Transverse colon (tissue), 4 donors: ENCODE measurements around the gene SPINK4. TPM values are rescaled to one million over a fixed set of nuclear protein-coding genes. Genes with fewer than 3 reads are reported as not detected.

Experiments used
- DNase-seq: peaks from one replicate; pipeline ENCODE4 v3.0.0-alpha.2; 2019
- H3K27ac ChIP-seq, 4 donors: fragments of 200-600 bp; sonication (generic); 2 replicates each; pipeline ENCODE4 v1.5.1; 2016 to 2018; ENCODE audit warnings: inconsistent platforms in 4 of 4
- H3K27me3 ChIP-seq: fragments of 200-600 bp; sonication (generic); 2 replicates; pipeline ENCODE4 v1.5.1; 2017; ENCODE audit warnings: inconsistent platforms
- H3K36me3 ChIP-seq, 4 donors: fragments of 200-600 bp; sonication (generic); 2 replicates each; pipeline ENCODE4 v1.5.1; 2017 to 2019; ENCODE audit warnings: inconsistent platforms in 4 of 4
- H3K4me1 ChIP-seq, 4 donors: fragments of 200-600 bp; sonication (generic); 2 replicates each; pipeline ENCODE4 v1.5.1; 2017 to 2020; ENCODE audit warnings: inconsistent platforms in 4 of 4
- H3K4me3 ChIP-seq, 4 donors: fragments of 200-600 bp; sonication (generic); 1 replicate in 1 of 4; 2 replicates in 3 of 4; pipeline versions ENCODE4 v1.5.1 to v1.6.1; 2017 to 2019; ENCODE audit warnings: inconsistent platforms in 4 of 4
- H3K9me3 ChIP-seq, 2 donors: fragments of 200-600 bp; sonication (generic); 2 replicates each; pipeline ENCODE4 v1.5.1; 2017 to 2019; ENCODE audit warnings: inconsistent platforms in 2 of 2
- EP300 ChIP-seq: sonication (generic); formaldehyde crosslinking; IDR thresholded peaks from one replicate; pipeline ENCODE4 v1.6.1; 2017; ENCODE audit warnings: antibody characterized with exemption, low read depth
- POLR2A ChIP-seq: fragments of 450-650 bp; IDR thresholded peaks from one replicate; pipeline ENCODE4 v1.6.1; 2016; ENCODE audit warnings: antibody characterized with exemption, mild to moderate bottlenecking, moderate library complexity
- POLR2AphosphoS5 ChIP-seq, 3 donors: sonication (generic); formaldehyde crosslinking; IDR thresholded peaks; one replicate each; pipeline ENCODE4 v1.6.1; 2016; ENCODE audit warnings: antibody characterized with exemption in 3 of 3
- WGBS, 2 donors: methylation state at CpG; one replicate each; pipeline ENCODE4 v1.1.5; 2018; ENCODE audit warnings: low coverage in 1 of 2; 5-methylcytosine and 5-hydroxymethylcytosine counted together
- in situ Hi-C, 4 donors: fragments of 200-750 bp; cut with MboI; loops; one replicate each; pipeline versions ENCODE4 v1.15.0 to v1.15.1; 2017; ENCODE audit warnings: low sequenced_read_pairs in 3 of 4, low pct_ligation_motif_present in 1 of 4, low pct_unique_long_range_greater_than_20kb in 1 of 4
- intact Hi-C: fragments of 100-400 bp; cut with DNase I; formaldehyde crosslinking; loops from one replicate; pipeline ENCODE4 v1.15.1; 2023; ENCODE audit warnings: low total_unique reads
- total RNA-seq, 4 donors: library from RNA; depleted of rRNA; stranded (reverse); fragments of >200 nt; gene quantifications; one replicate each; pipeline ENCODE4 v1.1.0, GENCODE V29; 2016
- TF ChIP-seq, protein P1 (sequence below), 5 experiments: fragments of 200-600 bp in 3 of 5; fragments of 450-650 bp in 2 of 5; sonication (generic) in 3 of 5; IDR thresholded peaks; 1 replicate in 2 of 5; 2 replicates in 3 of 5; pipeline ENCODE4 v1.5.1; 2016 to 2017; ENCODE audit warnings: antibody characterized with exemption in 5 of 5, inconsistent platforms in 3 of 5, mild to moderate bottlenecking in 2 of 5, moderate library complexity in 1 of 5

Gene SPINK4
- total RNA-seq, 4 donors from 2014 or later = 6.6 to 77.8 TPM; not detected in 2

DNA sequence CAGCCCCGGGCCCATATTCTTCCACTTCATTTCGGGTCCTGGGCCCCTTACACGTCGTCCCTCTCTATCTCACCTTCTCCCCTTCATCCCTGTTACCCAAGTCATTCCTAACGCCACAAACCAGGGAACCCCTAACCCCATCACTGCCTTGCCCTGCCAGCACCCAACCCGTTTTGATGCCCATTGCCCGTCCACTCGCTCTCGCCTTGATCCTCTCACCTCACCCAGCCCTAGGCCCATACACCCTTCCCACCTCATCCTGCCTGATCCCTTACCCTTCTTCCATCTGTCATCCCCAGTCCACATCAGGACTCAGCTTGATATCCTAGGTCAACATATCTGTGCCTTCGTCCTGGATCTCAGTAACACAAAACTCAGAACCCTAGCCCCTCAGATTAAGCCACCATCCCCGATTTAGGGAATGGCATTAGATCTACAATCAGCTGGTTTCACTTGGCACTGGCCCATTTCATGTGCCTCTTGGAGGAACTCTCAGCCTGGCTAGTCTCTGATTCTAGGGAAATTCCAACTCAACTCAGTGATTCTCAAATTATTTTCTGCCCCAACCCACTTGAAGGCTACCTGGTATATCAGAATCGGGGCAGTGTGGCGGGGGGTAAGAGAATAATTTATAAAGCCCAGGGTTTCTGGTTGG lies 25.4 kb downstream of the SPINK4 start:
- in situ Hi-C loops = no loop called here
- Histone ChIP-seq H3K27ac (peak overlapping the region; percentile 95 to 97 (median 97)), H3K4me1 (peaks cover 6 to 32% (median 19%) of the 10 kb centered on the region in 4 donors), H3K36me3 (peaks cover 0 to 39% (median 12%) of the 10 kb centered on the region in 4 donors), H3K4me3 (peak overlapping the region; percentile 42 to 97 (median 71)), H3K9me3 (no peaks in the 10 kb centered on the region), H3K27me3 (no peaks in the 10 kb centered on the region)
- WGBS, 2 donors = 20 to 21% methylated on average over 11 to 13 of the region's 13 CpGs
- intact Hi-C loops = no loop called here
- no peak for TF ChIP-seq POLR2AphosphoS5 (IDR thresholded peaks at IDR 0.05)
- no peak for TF ChIP-seq EP300
- TF ChIP-seq, protein P1, sequence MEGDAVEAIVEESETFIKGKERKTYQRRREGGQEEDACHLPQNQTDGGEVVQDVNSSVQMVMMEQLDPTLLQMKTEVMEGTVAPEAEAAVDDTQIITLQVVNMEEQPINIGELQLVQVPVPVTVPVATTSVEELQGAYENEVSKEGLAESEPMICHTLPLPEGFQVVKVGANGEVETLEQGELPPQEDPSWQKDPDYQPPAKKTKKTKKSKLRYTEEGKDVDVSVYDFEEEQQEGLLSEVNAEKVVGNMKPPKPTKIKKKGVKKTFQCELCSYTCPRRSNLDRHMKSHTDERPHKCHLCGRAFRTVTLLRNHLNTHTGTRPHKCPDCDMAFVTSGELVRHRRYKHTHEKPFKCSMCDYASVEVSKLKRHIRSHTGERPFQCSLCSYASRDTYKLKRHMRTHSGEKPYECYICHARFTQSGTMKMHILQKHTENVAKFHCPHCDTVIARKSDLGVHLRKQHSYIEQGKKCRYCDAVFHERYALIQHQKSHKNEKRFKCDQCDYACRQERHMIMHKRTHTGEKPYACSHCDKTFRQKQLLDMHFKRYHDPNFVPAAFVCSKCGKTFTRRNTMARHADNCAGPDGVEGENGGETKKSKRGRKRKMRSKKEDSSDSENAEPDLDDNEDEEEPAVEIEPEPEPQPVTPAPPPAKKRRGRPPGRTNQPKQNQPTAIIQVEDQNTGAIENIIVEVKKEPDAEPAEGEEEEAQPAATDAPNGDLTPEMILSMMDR (IDR thresholded peaks at IDR 0.05) = no peak
- TF ChIP-seq POLR2A = no peak
- DNase-seq = peak; percentile 20

GRCh38 chr9:33267151-33267767 lies 27.3 kb downstream of the SPINK4 start:
- TF ChIP-seq POLR2AphosphoS5 (IDR thresholded peaks at IDR 0.05) = no peak
- TF ChIP-seq EP300 = no peak
- TF ChIP-seq, protein P1 (IDR thresholded peaks at IDR 0.05) = no peak
- no peak for TF ChIP-seq POLR2A
- Histone ChIP-seq H3K4me1 (peaks cover 6 to 37% (median 23%) of the 10 kb centered on the region in 4 donors), H3K4me3 (no peak overlapping the region), H3K36me3 (peaks cover 0 to 35% (median 11%) of the 10 kb centered on the region in 4 donors), H3K9me3 (no peaks in the 10 kb centered on the region), H3K27me3 (no peaks in the 10 kb centered on the region), H3K27ac (no peak overlapping the region)
- DNase-seq = no peak
- in situ Hi-C loops = no loop called here
- intact Hi-C loops = no loop called here

DNA sequence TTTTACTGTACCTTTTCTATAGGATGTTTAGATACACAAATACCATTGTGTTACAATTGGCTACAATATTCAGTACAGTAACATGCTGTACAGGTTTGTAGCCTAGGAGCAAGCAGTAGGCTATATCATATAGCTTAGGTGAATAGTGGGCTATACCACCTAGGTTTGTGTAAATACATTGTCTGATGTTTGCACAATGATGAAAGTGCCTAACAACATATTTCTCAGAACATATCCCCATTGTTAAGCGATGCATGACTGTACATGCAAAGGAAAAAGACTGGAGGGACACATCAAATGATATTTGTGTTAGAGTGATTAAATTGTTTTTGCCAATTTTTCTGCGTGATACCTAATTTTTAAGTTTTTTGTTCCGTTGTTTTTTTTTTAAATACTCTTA lies 30.2 kb downstream of the SPINK4 start:
- Histone ChIP-seq H3K4me3 (no peak overlapping the region), H3K27me3 (no peaks in the 10 kb centered on the region), H3K36me3 (peaks cover 0 to 45% (median 13%) of the 10 kb centered on the region in 4 donors), H3K27ac (no peak overlapping the region), H3K9me3 (no peaks in the 10 kb centered on the region), H3K4me1 (peaks cover 9 to 41% (median 13%) of the 10 kb centered on the region in 4 donors)
- no peak for DNase-seq
- 96% methylated on average over 3 of the region's 3 CpGs for WGBS, 2 donors
- TF ChIP-seq, protein P1 (IDR thresholded peaks at IDR 0.05) = no peak
- TF ChIP-seq POLR2AphosphoS5 (IDR thresholded peaks at IDR 0.05) (no peak), EP300 (no peak), POLR2A (no peak)
- in situ Hi-C loops (no loop called here), intact Hi-C loops (no loop called here)

- WGBS, 2 donors = 58 to 90% methylated on average over 1 of the region's 1 CpG
- Histone ChIP-seq H3K27ac (peak overlapping the region; percentile 57 to 82 (median 70)), H3K36me3 (peaks cover 0 to 55% (median 18%) of the 10 kb centered on the region in 4 donors), H3K27me3 (no peaks in the 10 kb centered on the region), H3K4me1 (peaks cover 0 to 22% (median 5%) of the 10 kb centered on the region in 4 donors), H3K4me3 (no peak overlapping the region), H3K9me3 (no peaks in the 10 kb centered on the region)
- no peak for TF ChIP-seq EP300
- no peak for TF ChIP-seq POLR2A
- peak in 2 of 3 donors; percentile 27 to 34 for TF ChIP-seq POLR2AphosphoS5 (IDR thresholded peaks at IDR 0.05)
- DNase-seq = peak; percentile 57
- in situ Hi-C loops = no loop called here
- intact Hi-C loops = no loop called here
These were observed 32.1 kb downstream of the SPINK4 start for GRCh38 chr9:33272061-33272460.
